Measurements from ENCODE around the gene AFAP1L2.

AFAP1L2 gene

DNA sequence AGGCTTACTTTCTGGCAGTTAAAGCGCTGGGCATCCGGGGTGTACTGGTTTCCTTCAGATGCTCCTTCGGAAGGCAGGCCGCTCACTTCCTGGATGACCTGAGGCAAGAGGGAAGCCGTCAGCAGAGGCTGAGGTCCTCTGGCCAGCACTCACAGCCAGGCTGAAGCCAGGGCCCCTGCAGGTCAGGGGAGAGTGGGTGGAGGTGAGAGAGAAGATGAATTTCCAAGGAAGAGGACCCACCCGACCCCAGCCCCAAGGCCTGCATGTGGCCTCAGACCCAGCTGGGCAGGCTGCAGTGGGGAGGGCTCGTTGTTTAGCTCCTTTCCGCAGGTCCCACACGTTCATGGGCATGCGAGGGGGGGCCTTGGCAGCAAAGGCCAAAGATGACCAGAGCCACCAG is 94.0 kb downstream of the AFAP1L2 start:
- no peak for DNase-seq (ENCODE audit: low read depth in 3 of 3)

- no peak for DNase-seq (ENCODE audit: low read depth in 3 of 3)
These were observed 95.0 kb downstream of the AFAP1L2 start for GRCh38 chr10:114309364-114309651.

- DNase-seq (ENCODE audit: low read depth in 3 of 3), result no peak
These were observed 95.6 kb downstream of the AFAP1L2 start for GRCh38 chr10:114308531-114309363.

GRCh38 chr10:114307731-114308130 is 96.6 kb downstream of the AFAP1L2 start:
- DNase-seq (ENCODE audit: low read depth in 3 of 3), result no peak

- no peak for DNase-seq (ENCODE audit: low read depth in 3 of 3)
These were observed 98.0 kb downstream of the AFAP1L2 start for GRCh38 chr10:114306116-114306973.

DNA sequence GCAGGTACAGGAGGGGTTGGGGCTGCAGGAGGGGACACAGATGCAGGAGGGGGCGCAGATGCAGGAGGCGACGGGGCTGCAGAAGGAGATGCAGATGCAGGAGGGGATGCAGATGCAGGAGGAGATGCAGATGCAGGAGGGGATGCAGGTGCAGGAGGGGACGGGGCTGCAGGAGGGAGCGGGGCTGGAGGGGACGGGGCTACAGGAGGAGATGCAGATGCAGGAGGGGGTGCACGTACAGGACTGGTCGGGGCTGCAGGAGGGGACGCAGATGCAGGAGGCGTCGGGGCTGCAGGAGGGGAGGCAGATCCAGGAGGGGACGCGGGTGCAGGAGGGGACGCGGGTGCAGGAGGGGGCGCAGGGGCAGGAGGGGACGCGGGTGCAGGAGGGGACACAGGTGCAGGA is 98.8 kb downstream of the AFAP1L2 start:
- DNase-seq (ENCODE audit: low read depth in 3 of 3), result no peak

GRCh38 chr10:114304571-114305421 is 99.5 kb downstream of the AFAP1L2 start:
- DNase-seq (ENCODE audit: low read depth in 3 of 3), result peak; percentile 17 to 64 (median 21)

DNA sequence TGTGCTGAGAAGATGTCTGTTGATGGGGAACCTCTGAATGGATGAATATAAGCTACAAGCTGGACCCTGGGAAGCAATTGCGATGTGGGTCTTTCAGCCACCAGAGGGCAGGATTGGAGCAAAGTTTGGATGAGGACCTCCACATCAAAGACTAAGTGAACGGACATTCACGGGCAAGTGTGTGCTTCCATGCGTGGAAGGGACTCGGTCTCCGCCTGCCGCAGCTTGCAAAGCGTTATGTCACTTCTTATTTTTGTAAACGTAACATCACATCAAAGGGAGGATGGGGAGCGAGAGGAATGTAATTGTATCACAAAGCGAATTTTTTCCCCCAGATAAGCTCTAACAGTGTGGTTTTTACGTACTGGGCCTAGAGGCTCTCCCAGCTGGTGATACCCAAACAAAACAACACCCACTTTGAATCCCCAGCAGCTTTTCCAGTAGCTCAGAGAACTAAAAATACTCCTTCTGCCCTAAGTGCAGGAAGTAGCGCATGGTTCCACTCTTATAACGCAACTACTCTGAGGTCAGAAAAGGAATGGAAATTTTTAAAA is 100.2 kb downstream of the AFAP1L2 start:
- DNase-seq (ENCODE audit: low read depth in 3 of 3), result peak; percentile 52 to 70 (median 59)

DNA sequence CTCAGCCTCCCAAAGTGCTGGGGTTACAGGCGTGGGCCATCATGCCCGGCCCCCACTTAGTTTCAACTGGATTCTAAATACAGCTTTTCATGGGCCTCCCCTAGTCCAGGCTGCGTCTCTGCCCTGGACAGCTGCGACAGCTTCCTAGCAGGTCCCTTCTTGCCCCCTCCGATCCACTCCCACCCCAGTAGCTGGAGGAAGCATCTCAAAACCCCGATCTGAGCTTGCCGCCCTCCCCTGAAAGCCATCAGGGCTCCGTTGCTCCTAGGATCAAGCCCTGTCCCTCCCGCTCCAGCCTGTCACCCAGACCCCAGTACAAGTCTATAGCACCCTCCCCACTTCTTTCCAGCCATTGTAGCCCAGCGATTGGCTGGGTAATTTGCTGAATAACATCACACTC is 100.7 kb downstream of the AFAP1L2 start:
- no peak for DNase-seq (ENCODE audit: low read depth in 3 of 3)

GRCh38 chr10:114301951-114302710 is 102.2 kb downstream of the AFAP1L2 start:
- DNase-seq (ENCODE audit: low read depth in 3 of 3), result no peak

DNA sequence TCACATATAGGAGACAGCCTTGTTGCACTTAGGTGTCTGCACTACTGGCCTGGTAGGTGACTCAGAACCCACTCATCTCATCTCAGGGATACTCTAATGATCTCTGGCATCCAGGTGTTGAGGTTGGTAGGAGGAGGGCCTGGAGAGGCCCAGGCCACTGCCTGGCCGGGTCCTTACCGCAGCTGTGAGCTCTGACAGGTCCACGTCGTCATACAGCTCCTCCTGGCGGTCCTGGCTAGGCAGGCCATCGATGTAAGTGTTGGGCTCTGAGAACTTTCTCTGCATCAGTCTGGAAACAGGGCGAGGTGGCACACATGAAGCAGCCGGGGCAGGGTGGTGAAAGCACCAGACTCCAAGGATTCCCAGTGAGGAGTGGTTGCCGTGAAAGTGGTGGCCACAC is 103.1 kb downstream of the AFAP1L2 start:
- DNase-seq (ENCODE audit: low read depth in 3 of 3), result no peak

GRCh38 chr10:114300036-114300645 is 104.2 kb downstream of the AFAP1L2 start:
- DNase-seq (ENCODE audit: low read depth in 3 of 3), result no peak

- DNase-seq (ENCODE audit: low read depth in 3 of 3), result no peak
These were observed 107.1 kb downstream of the AFAP1L2 start for GRCh38 chr10:114297136-114297705.

- DNase-seq (ENCODE audit: low read depth in 3 of 3), result no peak
These were observed 108.9 kb downstream of the AFAP1L2 start for GRCh38 chr10:114295393-114295792.

GRCh38 chr10:114294549-114294948 is 109.8 kb downstream of the AFAP1L2 start:
- no peak for DNase-seq (ENCODE audit: low read depth in 3 of 3)

- DNase-seq (ENCODE audit: low read depth in 3 of 3), result no peak
These were observed 111.2 kb downstream of the AFAP1L2 start for GRCh38 chr10:114293075-114293474.

GRCh38 chr10:114291516-114291915 is 112.8 kb downstream of the AFAP1L2 start:
- no peak for DNase-seq (ENCODE audit: low read depth in 3 of 3)

DNA sequence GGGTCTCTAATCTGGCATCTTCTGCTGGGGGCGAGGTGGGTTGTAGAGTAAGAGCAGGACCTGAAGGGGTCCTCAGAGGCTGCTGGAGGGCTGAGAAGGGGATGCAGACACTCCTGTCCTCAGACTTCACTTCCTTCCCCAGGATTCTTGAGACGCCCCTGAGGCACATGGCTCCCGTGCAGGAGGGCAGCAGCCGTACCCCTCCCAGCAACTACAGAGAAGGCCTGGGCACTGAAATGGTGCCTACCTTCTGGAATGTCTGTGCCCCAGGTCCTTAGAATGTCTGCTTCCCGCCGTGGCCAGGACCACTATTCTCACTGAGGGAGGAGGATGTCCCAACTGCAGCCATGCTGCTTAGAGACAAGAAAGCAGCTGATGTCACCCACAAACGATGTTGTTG is 113.2 kb downstream of the AFAP1L2 start:
- no peak for DNase-seq (ENCODE audit: low read depth in 3 of 3)

DNA sequence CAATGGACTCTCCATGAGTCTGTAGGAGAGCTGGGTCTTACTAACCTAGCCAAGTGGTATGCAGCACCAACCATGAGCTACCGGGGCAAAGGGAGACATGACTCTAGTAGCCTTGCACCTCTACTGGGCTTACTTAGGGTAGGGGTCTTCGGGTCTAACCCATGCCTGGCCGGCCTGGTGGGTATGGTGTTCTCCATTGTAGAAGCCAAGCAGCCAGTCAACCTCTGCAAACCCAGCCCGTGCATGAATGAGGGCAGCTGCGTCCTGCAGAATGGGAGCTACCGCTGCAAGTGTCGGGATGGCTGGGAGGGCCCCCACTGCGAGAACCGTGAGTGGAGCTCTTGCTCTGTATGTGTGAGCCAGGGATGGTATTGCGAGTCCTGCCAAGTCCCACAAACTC is 114.3 kb downstream of the AFAP1L2 start:
- no peak for DNase-seq (ENCODE audit: low read depth in 3 of 3)

GRCh38 chr10:114289096-114289436 is 115.2 kb downstream of the AFAP1L2 start:
- DNase-seq (ENCODE audit: low read depth in 3 of 3), result no peak
